ENCODE measurements around the gene CDS2. TPM values are rescaled to one million over a fixed set of nuclear protein-coding genes. Genes with fewer than 3 reads are reported as not detected.
A peak's percentile ranks its signal among the peaks of the same experiment; 100 is the strongest.

Gene CDS2
- total RNA-seq, 1 experiment from 2014 or later = 66.3 TPM

GRCh38 chr20:5114403-5114802 is 12.4 kb upstream of the CDS2 start:
- in situ Hi-C loops (cut with HindIII; ENCODE audit: low pct_unique_long_range_greater_than_20kb, low sequenced_read_pairs) = no loop called here
- no peak for DNase-seq (ENCODE audit: low read depth, low spot score)

- DNase-seq (ENCODE audit: low read depth, low spot score) = no peak
- in situ Hi-C loops (cut with HindIII; ENCODE audit: low pct_unique_long_range_greater_than_20kb, low sequenced_read_pairs) = no loop called here
Measured at GRCh38 chr20:5116875-5117274, 9.9 kb upstream of the CDS2 start.

GRCh38 chr20:5118220-5119142 is 8.3 kb upstream of the CDS2 start:
- no peak for DNase-seq (ENCODE audit: low read depth, low spot score)
- in situ Hi-C loops (cut with HindIII; ENCODE audit: low pct_unique_long_range_greater_than_20kb, low sequenced_read_pairs) = no loop called here

GRCh38 chr20:5119143-5119434 is 7.7 kb upstream of the CDS2 start:
- in situ Hi-C loops (cut with HindIII; ENCODE audit: low pct_unique_long_range_greater_than_20kb, low sequenced_read_pairs) = no loop called here
- DNase-seq (ENCODE audit: low read depth, low spot score) = no peak

GRCh38 chr20:5119435-5120184 is 7.2 kb upstream of the CDS2 start, which contains the start of gene PCNA:
TSS of gene PCNA (minus strand) at chr20:5119958. CDS start at chr20:5119798, 160 bp downstream.
- in situ Hi-C loops (cut with HindIII; ENCODE audit: low pct_unique_long_range_greater_than_20kb, low sequenced_read_pairs) = no loop called here
- peak; percentile 98 for DNase-seq (ENCODE audit: low read depth, low spot score)

GRCh38 chr20:5120185-5120476 is 6.7 kb upstream of the CDS2 start:
- in situ Hi-C loops (cut with HindIII; ENCODE audit: low pct_unique_long_range_greater_than_20kb, low sequenced_read_pairs) = no loop called here
- no peak for DNase-seq (ENCODE audit: low read depth, low spot score)

- in situ Hi-C loops (cut with HindIII; ENCODE audit: low pct_unique_long_range_greater_than_20kb, low sequenced_read_pairs) = no loop called here
- no peak for DNase-seq (ENCODE audit: low read depth, low spot score)
Measured at GRCh38 chr20:5122873-5123260, 3.9 kb upstream of the CDS2 start.

GRCh38 chr20:5127204-5127858 is 523 bp downstream of the CDS2 start:
- peak; percentile 45 for DNase-seq (ENCODE audit: low read depth, low spot score)
- in situ Hi-C loops (cut with HindIII; ENCODE audit: low pct_unique_long_range_greater_than_20kb, low sequenced_read_pairs) = no loop called here

- no peak for DNase-seq (ENCODE audit: low read depth, low spot score)
- in situ Hi-C loops (cut with HindIII; ENCODE audit: low pct_unique_long_range_greater_than_20kb, low sequenced_read_pairs) = no loop called here
Measured at GRCh38 chr20:5127859-5128424, 1.1 kb downstream of the CDS2 start.

GRCh38 chr20:5128886-5129285 is 2.1 kb downstream of the CDS2 start:
- in situ Hi-C loops (cut with HindIII; ENCODE audit: low pct_unique_long_range_greater_than_20kb, low sequenced_read_pairs) = no loop called here
- DNase-seq (ENCODE audit: low read depth, low spot score) = no peak

GRCh38 chr20:5131502-5131901 is 4.7 kb downstream of the CDS2 start:
- in situ Hi-C loops (cut with HindIII; ENCODE audit: low pct_unique_long_range_greater_than_20kb, low sequenced_read_pairs) = no loop called here
- no peak for DNase-seq (ENCODE audit: low read depth, low spot score)

- in situ Hi-C loops (cut with HindIII; ENCODE audit: low pct_unique_long_range_greater_than_20kb, low sequenced_read_pairs) = no loop called here
- DNase-seq (ENCODE audit: low read depth, low spot score) = no peak
Measured at GRCh38 chr20:5133998-5134397, 7.2 kb downstream of the CDS2 start.

- DNase-seq (ENCODE audit: low read depth, low spot score) = peak; percentile 41
- in situ Hi-C loops (cut with HindIII; ENCODE audit: low pct_unique_long_range_greater_than_20kb, low sequenced_read_pairs) = no loop called here
Measured at GRCh38 chr20:5135363-5136012, 8.7 kb downstream of the CDS2 start.

GRCh38 chr20:5136096-5136495 is 9.3 kb downstream of the CDS2 start:
- in situ Hi-C loops (cut with HindIII; ENCODE audit: low pct_unique_long_range_greater_than_20kb, low sequenced_read_pairs) = no loop called here
- DNase-seq (ENCODE audit: low read depth, low spot score) = peak; percentile 58

- in situ Hi-C loops (cut with HindIII; ENCODE audit: low pct_unique_long_range_greater_than_20kb, low sequenced_read_pairs) = no loop called here
- no peak for DNase-seq (ENCODE audit: low read depth, low spot score)
Measured at GRCh38 chr20:5140195-5140594, 13.4 kb downstream of the CDS2 start.

- in situ Hi-C loops (cut with HindIII; ENCODE audit: low pct_unique_long_range_greater_than_20kb, low sequenced_read_pairs) = no loop called here
- DNase-seq (ENCODE audit: low read depth, low spot score) = no peak
Measured at GRCh38 chr20:5141615-5142014, 14.8 kb downstream of the CDS2 start.

- in situ Hi-C loops (cut with HindIII; ENCODE audit: low pct_unique_long_range_greater_than_20kb, low sequenced_read_pairs) = no loop called here
Measured at GRCh38 chr20:5143851-5144250, 17.0 kb downstream of the CDS2 start.

More at GRCh38 chr20:5143851-5144250, 17.0 kb downstream of the CDS2 start:
- DNase-seq (ENCODE audit: low read depth, low spot score) = no peak
